Measurements from ENCODE around the gene FRAS1. TPM values are rescaled to one million over a fixed set of nuclear protein-coding genes. Genes with fewer than 3 reads are reported as not detected.

Gene FRAS1
- total RNA-seq, 1 experiment from 2014 or later: 0.23 TPM

- Histone ChIP-seq H3K4me1 (ENCODE audit: control insufficient read depth, insufficient read depth, low read length) (no peaks in the 10 kb centered on the region), H3K27me3 (ENCODE audit: control insufficient read depth, insufficient read depth, low read length) (no peaks in the 10 kb centered on the region), H3K27ac (ENCODE audit: low read length) (no peak overlapping the region), H3K4me3 (ENCODE audit: low read depth in 2 of 2, low read length in 2 of 2) (no peak overlapping the region), H3K36me3 (ENCODE audit: control insufficient read depth, insufficient read depth, low read length) (no peaks in the 10 kb centered on the region), H3K9me3 (ENCODE audit: control insufficient read depth, insufficient read depth, low read depth, low read length) (no peaks in the 10 kb centered on the region)
- TF ChIP-seq CTCF (IDR thresholded peaks at IDR 0.05) (no peak), POLR2AphosphoS5 (IDR thresholded peaks at IDR 0.05; ENCODE audit: low read depth, low read length) (no peak), TCF7L2 (IDR thresholded peaks at IDR 0.05; ENCODE audit: low read depth, low read length) (no peak), SIN3A (IDR thresholded peaks at IDR 0.05; ENCODE audit: borderline replicate concordance, insufficient read depth, low read depth, low read length) (no peak)
- TF ChIP-seq, protein P1, sequence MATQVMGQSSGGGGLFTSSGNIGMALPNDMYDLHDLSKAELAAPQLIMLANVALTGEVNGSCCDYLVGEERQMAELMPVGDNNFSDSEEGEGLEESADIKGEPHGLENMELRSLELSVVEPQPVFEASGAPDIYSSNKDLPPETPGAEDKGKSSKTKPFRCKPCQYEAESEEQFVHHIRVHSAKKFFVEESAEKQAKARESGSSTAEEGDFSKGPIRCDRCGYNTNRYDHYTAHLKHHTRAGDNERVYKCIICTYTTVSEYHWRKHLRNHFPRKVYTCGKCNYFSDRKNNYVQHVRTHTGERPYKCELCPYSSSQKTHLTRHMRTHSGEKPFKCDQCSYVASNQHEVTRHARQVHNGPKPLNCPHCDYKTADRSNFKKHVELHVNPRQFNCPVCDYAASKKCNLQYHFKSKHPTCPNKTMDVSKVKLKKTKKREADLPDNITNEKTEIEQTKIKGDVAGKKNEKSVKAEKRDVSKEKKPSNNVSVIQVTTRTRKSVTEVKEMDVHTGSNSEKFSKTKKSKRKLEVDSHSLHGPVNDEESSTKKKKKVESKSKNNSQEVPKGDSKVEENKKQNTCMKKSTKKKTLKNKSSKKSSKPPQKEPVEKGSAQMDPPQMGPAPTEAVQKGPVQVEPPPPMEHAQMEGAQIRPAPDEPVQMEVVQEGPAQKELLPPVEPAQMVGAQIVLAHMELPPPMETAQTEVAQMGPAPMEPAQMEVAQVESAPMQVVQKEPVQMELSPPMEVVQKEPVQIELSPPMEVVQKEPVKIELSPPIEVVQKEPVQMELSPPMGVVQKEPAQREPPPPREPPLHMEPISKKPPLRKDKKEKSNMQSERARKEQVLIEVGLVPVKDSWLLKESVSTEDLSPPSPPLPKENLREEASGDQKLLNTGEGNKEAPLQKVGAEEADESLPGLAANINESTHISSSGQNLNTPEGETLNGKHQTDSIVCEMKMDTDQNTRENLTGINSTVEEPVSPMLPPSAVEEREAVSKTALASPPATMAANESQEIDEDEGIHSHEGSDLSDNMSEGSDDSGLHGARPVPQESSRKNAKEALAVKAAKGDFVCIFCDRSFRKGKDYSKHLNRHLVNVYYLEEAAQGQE (IDR thresholded peaks at IDR 0.05; ENCODE audit: insufficient read depth in 1 of 2, low read depth in 2 of 2, low read length in 1 of 2): no peak
- ChIA-PET CTCF (no interaction called here), POLR2A (no interaction called here)
- intact Hi-C loops (cut with micrococcal nuclease; ENCODE audit: unreplicated experiment) (no loop called here), in situ Hi-C loops (cut with HindIII; ENCODE audit: low pct_unique_long_range_greater_than_20kb, low sequenced_read_pairs) (no loop called here)
- no TSS peak for BruUV-seq (replicated peaks)
- DNase-seq (ENCODE audit: low read depth, low spot score): no peak
- ATAC-seq: no peak
These were observed 357.0 kb downstream of the FRAS1 start for GRCh38 chr4:78414116-78414515.

GRCh38 chr4:78417603-78418002, 360.5 kb downstream of the FRAS1 start:
- Histone ChIP-seq H3K27me3 (ENCODE audit: control insufficient read depth, insufficient read depth, low read length) (no peaks in the 10 kb centered on the region), H3K4me1 (ENCODE audit: control insufficient read depth, insufficient read depth, low read length) (no peaks in the 10 kb centered on the region), H3K27ac (ENCODE audit: low read length) (no peak overlapping the region), H3K4me3 (ENCODE audit: low read depth in 2 of 2, low read length in 2 of 2) (no peak overlapping the region), H3K36me3 (ENCODE audit: control insufficient read depth, insufficient read depth, low read length) (no peaks in the 10 kb centered on the region), H3K9me3 (ENCODE audit: control insufficient read depth, insufficient read depth, low read depth, low read length) (no peaks in the 10 kb centered on the region)
- in situ Hi-C loops (cut with HindIII; ENCODE audit: low pct_unique_long_range_greater_than_20kb, low sequenced_read_pairs) (no loop called here), intact Hi-C loops (cut with micrococcal nuclease; ENCODE audit: unreplicated experiment) (no loop called here)
- ChIA-PET POLR2A (no interaction called here), CTCF (no interaction called here)
- ATAC-seq: no peak
- no peak for DNase-seq (ENCODE audit: low read depth, low spot score)
- TF ChIP-seq TCF7L2 (IDR thresholded peaks at IDR 0.05; ENCODE audit: low read depth, low read length): no peak
- BruUV-seq (replicated peaks): no TSS peak

DNA sequence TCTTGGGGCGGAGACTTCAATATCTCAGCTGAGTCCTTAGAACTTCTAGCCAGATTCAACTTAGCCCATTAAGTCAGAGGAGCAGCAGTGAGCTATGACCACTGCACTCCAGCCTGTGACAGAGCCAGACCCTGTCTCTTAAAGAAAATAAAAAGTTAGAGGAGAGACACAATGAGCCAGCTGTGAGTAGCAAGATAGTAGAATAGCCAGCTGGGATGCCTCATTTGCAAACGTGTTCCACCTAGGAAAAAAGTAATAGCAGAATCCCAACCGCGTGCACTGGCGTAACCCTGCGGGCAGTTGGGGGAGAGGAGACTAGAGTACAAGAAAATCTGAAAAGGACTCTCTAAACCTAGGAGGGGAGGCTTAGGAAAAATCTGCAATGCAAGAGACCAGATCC, 361.3 kb downstream of the FRAS1 start:
- Histone ChIP-seq H3K36me3 (ENCODE audit: control insufficient read depth, insufficient read depth, low read length) (no peaks in the 10 kb centered on the region), H3K4me1 (ENCODE audit: control insufficient read depth, insufficient read depth, low read length) (no peaks in the 10 kb centered on the region), H3K9me3 (ENCODE audit: control insufficient read depth, insufficient read depth, low read depth, low read length) (no peaks in the 10 kb centered on the region), H3K4me3 (ENCODE audit: low read depth in 2 of 2, low read length in 2 of 2) (no peak overlapping the region), H3K27me3 (ENCODE audit: control insufficient read depth, insufficient read depth, low read length) (no peaks in the 10 kb centered on the region), H3K27ac (ENCODE audit: low read length) (no peak overlapping the region)
- in situ Hi-C loops (cut with HindIII; ENCODE audit: low pct_unique_long_range_greater_than_20kb, low sequenced_read_pairs) (no loop called here), intact Hi-C loops (cut with micrococcal nuclease; ENCODE audit: unreplicated experiment) (no loop called here)
- no peak for ATAC-seq
- ChIA-PET POLR2A (no interaction called here), CTCF (no interaction called here)
- BruUV-seq (replicated peaks): no TSS peak
- no peak for DNase-seq (ENCODE audit: low read depth, low spot score)
- TF ChIP-seq TCF7L2 (IDR thresholded peaks at IDR 0.05; ENCODE audit: low read depth, low read length) (no peak), POLR2AphosphoS5 (IDR thresholded peaks at IDR 0.05; ENCODE audit: low read depth, low read length) (no peak), CTCF (IDR thresholded peaks at IDR 0.05) (no peak), SIN3A (IDR thresholded peaks at IDR 0.05; ENCODE audit: borderline replicate concordance, insufficient read depth, low read depth, low read length) (no peak)
- TF ChIP-seq, protein P1 (IDR thresholded peaks at IDR 0.05; ENCODE audit: insufficient read depth in 1 of 2, low read depth in 2 of 2, low read length in 1 of 2): no peak

Data from Panc1 (cell line).